H9 (cell line): ENCODE data around the gene CXorf58. TPM values are rescaled to one million over a fixed set of nuclear protein-coding genes. Genes with fewer than 3 reads are reported as not detected.

Experiments used
- DNase-seq: peaks from one replicate; pipeline ENCODE4 v3.0.0-alpha.2; 2017
- H2AFZ ChIP-seq: one replicate; pipeline ENCODE4 v1.6.1; 2013; ENCODE audit warnings: mild to moderate bottlenecking, low read length, control low read depth, moderate library complexity
- H2AK5ac ChIP-seq: 2 replicates; pipeline ENCODE4 v1.6.1; 2013; ENCODE audit warnings: low read length, control low read depth, mixed read lengths; ENCODE audit not compliant: insufficient read length
- H2BK120ac ChIP-seq: one replicate; pipeline ENCODE4 v1.6.1; 2013; ENCODE audit warnings: low read depth, mild to moderate bottlenecking, low read length, control low read depth, inconsistent platforms; ENCODE audit not compliant: poor library complexity, severe bottlenecking
- H2BK12ac ChIP-seq: 2 replicates; pipeline ENCODE4 v1.6.1; 2013; ENCODE audit warnings: low read length, control low read depth, mixed read lengths, low read depth; ENCODE audit not compliant: insufficient read length
- H2BK15ac ChIP-seq: 2 replicates; pipeline ENCODE4 v1.6.1; 2013; ENCODE audit warnings: low read depth, low read length, control low read depth
- H2BK20ac ChIP-seq: one replicate; pipeline ENCODE4 v1.6.1; 2013; ENCODE audit warnings: low read depth, mild to moderate bottlenecking, low read length, control low read depth, inconsistent platforms; ENCODE audit not compliant: poor library complexity, severe bottlenecking
- H2BK5ac ChIP-seq: 2 replicates; pipeline ENCODE4 v1.6.1; 2013; ENCODE audit warnings: low read length, control low read depth, mixed read lengths; ENCODE audit not compliant: insufficient read length
- H3K14ac ChIP-seq: 2 replicates; pipeline ENCODE4 v1.6.1; 2013; ENCODE audit warnings: low read length, control low read depth; ENCODE audit not compliant: insufficient read depth
- H3K18ac ChIP-seq: 2 replicates; pipeline ENCODE4 v1.6.1; 2013; ENCODE audit warnings: low read depth, mild to moderate bottlenecking, mixed read lengths, low read length, control low read depth; ENCODE audit not compliant: insufficient read length
- H3K23ac ChIP-seq: 2 replicates; pipeline ENCODE4 v1.6.1; 2013; ENCODE audit warnings: low read length, control low read depth, mixed read lengths, low read depth; ENCODE audit not compliant: insufficient read length
- H3K23me2 ChIP-seq: 2 replicates; pipeline ENCODE4 v1.6.1; 2013; ENCODE audit warnings: low read depth, mild to moderate bottlenecking, mixed read lengths, low read length, control low read depth; ENCODE audit not compliant: insufficient read length, poor library complexity, severe bottlenecking
- H3K27ac ChIP-seq: 2 replicates; pipeline ENCODE4 v1.5.1; 2013; ENCODE audit warnings: low read length, control low read depth, mixed read lengths, low read depth; ENCODE audit not compliant: insufficient read length
- H3K27me3 ChIP-seq: 2 replicates; pipeline ENCODE4 v1.6.1; 2013; ENCODE audit warnings: low read length, control low read depth, inconsistent platforms; ENCODE audit not compliant: insufficient read depth
- H3K4ac ChIP-seq: 2 replicates; pipeline ENCODE4 v1.6.1; 2013; ENCODE audit warnings: low read depth, mild to moderate bottlenecking, control low read depth, inconsistent platforms, low read length, moderate library complexity
- H3K4me1 ChIP-seq: 2 replicates; pipeline ENCODE4 v1.6.1; 2013; ENCODE audit warnings: low read length, control low read depth, inconsistent platforms; ENCODE audit not compliant: insufficient read depth
- H3K4me2 ChIP-seq: 2 replicates; pipeline ENCODE4 v1.6.1; 2013; ENCODE audit warnings: low read length, control low read depth, mixed read lengths; ENCODE audit not compliant: insufficient read length, insufficient read depth
- H3K56ac ChIP-seq: 2 replicates; pipeline ENCODE4 v1.6.1; 2013; ENCODE audit warnings: low read depth, mild to moderate bottlenecking, mixed read lengths, low read length, control low read depth; ENCODE audit not compliant: insufficient read length
- H3K79me1 ChIP-seq: 2 replicates; pipeline ENCODE4 v1.6.1; 2013; ENCODE audit warnings: low read depth, mild to moderate bottlenecking, moderate library complexity, low read length, control low read depth, inconsistent platforms; ENCODE audit not compliant: insufficient read depth, poor library complexity, severe bottlenecking
- H3K79me2 ChIP-seq: 2 replicates; pipeline ENCODE4 v1.6.1; 2013; ENCODE audit warnings: low read length, control low read depth, inconsistent platforms; ENCODE audit not compliant: insufficient read depth
- H3K9ac ChIP-seq: 2 replicates; pipeline ENCODE4 v1.6.1; 2013; ENCODE audit warnings: low read length, control low read depth, mixed read lengths; ENCODE audit not compliant: insufficient read length; ENCODE audit errors: extremely low read depth
- H3K9me3 ChIP-seq: one replicate; pipeline ENCODE4 v1.6.1; 2013; ENCODE audit warnings: low read depth, low read length, inconsistent platforms; ENCODE audit not compliant: control insufficient read depth
- H3T11ph ChIP-seq: one replicate; pipeline ENCODE4 v1.6.1; 2013; ENCODE audit warnings: mild to moderate bottlenecking, low read length, control low read depth, inconsistent platforms
- H4K20me1 ChIP-seq: one replicate; pipeline ENCODE4 v1.6.1; 2013; ENCODE audit not compliant: control insufficient read depth, insufficient read length, insufficient read depth
- H4K5ac ChIP-seq: 2 replicates; pipeline ENCODE4 v1.6.1; 2013; ENCODE audit warnings: low read depth, mild to moderate bottlenecking, mixed read lengths, low read length, control low read depth; ENCODE audit not compliant: insufficient read length
- H4K8ac ChIP-seq: replicated peaks from 2 replicates; pipeline ENCODE4 v1.6.1; 2013; ENCODE audit warnings: low read length, control low read depth, mixed read lengths, low read depth; ENCODE audit not compliant: insufficient read length
- H4K91ac ChIP-seq: 2 replicates; pipeline ENCODE4 v1.6.1; 2013; ENCODE audit warnings: low read depth, mild to moderate bottlenecking, moderate library complexity, mixed read lengths, low read length, control low read depth; ENCODE audit not compliant: insufficient read length
- H3K27ac Mint-ChIP-seq, 3 experiments: 2 replicates in 2 of 3; 3 replicates in 1 of 3; pipeline ENCODE4 v1.8.0; 2020 to 2021; ENCODE audit warnings: mixed read lengths in 3 of 3, mild to moderate bottlenecking in 1 of 3, moderate library complexity in 1 of 3
- H3K27me3 Mint-ChIP-seq: 2 replicates; pipeline ENCODE4 v1.8.0; 2021; ENCODE audit warnings: low read depth, mild to moderate bottlenecking, moderate library complexity, mixed read lengths
- H3K36me3 Mint-ChIP-seq, 3 experiments: 2 replicates in 2 of 3; 3 replicates in 1 of 3; pipeline ENCODE4 v1.8.0; 2020 to 2021; ENCODE audit warnings: low read depth in 3 of 3, mixed read lengths in 3 of 3; ENCODE audit not compliant: insufficient read depth in 1 of 3
- H3K4me1 Mint-ChIP-seq, 2 experiments: 2 replicates each; pipeline ENCODE4 v1.8.0; 2020; ENCODE audit warnings: mixed read lengths in 2 of 2
- H3K4me3 Mint-ChIP-seq, 2 experiments: 2 replicates in 1 of 2; 3 replicates in 1 of 2; pipeline ENCODE4 v1.8.0; 2020 to 2021; ENCODE audit warnings: mild to moderate bottlenecking in 2 of 2, mixed read lengths in 2 of 2, moderate library complexity in 1 of 2
- H3K9me3 Mint-ChIP-seq, 2 experiments: 2 replicates in 1 of 2; 3 replicates in 1 of 2; pipeline ENCODE4 v1.8.0; 2020; ENCODE audit warnings: mild to moderate bottlenecking in 2 of 2, mixed read lengths in 2 of 2, moderate library complexity in 1 of 2
- CTCF ChIP-seq: fragments of 200-600 bp; sonication (generic); conservative IDR thresholded peaks from 3 replicates; pipeline ENCODE4 v1.8.0; 2021; ENCODE audit warnings: antibody characterized with exemption, mild to moderate bottlenecking
- WGBS: extraction: QIAGEN DNeasy Blood & Tissue Kit; methylation state at CpG from one replicate; pipeline ENCODE4 v1.1.7; 2013; ENCODE audit warnings: missing lambda C conversion rate, low lambda C conversion rate, mixed read lengths; ENCODE audit not compliant: insufficient read length; ENCODE audit errors: extremely low coverage; 5-methylcytosine and 5-hydroxymethylcytosine counted together
- total RNA-seq: library from RNA; stranded (reverse); gene quantifications from 2 replicates; pipeline ENCODE4 v1.2.1, GENCODE V29; 2021

CXorf58 gene
- total RNA-seq, 1 experiment from 2014 or later = not detected

DNA sequence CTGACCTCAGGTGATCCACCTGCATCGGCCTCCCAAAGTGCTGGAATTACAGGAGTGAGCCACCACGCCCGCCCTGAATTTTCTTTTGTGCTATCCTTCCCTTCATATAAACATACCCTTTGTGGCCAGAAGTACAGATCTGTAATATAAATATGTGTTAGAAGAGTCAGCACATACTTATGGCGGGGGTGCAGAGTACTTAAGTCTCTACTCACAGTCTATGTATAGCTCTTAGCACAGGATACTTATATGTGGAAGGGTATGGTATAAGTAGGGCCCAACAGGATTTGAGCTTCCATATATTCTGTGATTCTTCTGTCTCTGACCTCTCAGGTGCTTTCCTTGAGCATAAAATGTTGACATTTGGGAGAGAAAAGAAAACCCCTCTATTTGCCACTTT is 18.2 kb downstream of the CXorf58 start:
- no peaks in the 10 kb centered on the region for H3K4me1 Mint-ChIP-seq
- no peaks in the 10 kb centered on the region for H3K9me3 Mint-ChIP-seq
- no peak overlapping the region for H2BK120ac ChIP-seq
- no peak overlapping the region for H2AFZ ChIP-seq
- H3K79me1 ChIP-seq = no peaks in the 10 kb centered on the region
- no peaks in the 10 kb centered on the region for H3K79me2 ChIP-seq
- no peaks in the 10 kb centered on the region for H3K23me2 ChIP-seq
- H4K8ac ChIP-seq = no peak overlapping the region
- no peak overlapping the region for H2AK5ac ChIP-seq
- H3K27me3 Mint-ChIP-seq = no peaks in the 10 kb centered on the region
- no peak overlapping the region for H4K5ac ChIP-seq
- no peak overlapping the region for H3K14ac ChIP-seq
- no peak overlapping the region for H4K91ac ChIP-seq
- no peak overlapping the region for H2BK5ac ChIP-seq
- no peak overlapping the region for H2BK15ac ChIP-seq
- WGBS = no CpG with 5 or more reads among the region's 4 CpGs
- H3K4ac ChIP-seq = no peak overlapping the region
- H3K56ac ChIP-seq = no peak overlapping the region
- H3K36me3 Mint-ChIP-seq = no peaks in the 10 kb centered on the region
- TF ChIP-seq CTCF = no peak
- H3K18ac ChIP-seq = no peak overlapping the region
- no peaks in the 10 kb centered on the region for H3K4me1 ChIP-seq
- H3K4me2 ChIP-seq = no peak overlapping the region
- no peak overlapping the region for H3T11ph ChIP-seq
- H4K20me1 ChIP-seq = no peaks in the 10 kb centered on the region
- H3K4me3 Mint-ChIP-seq = no peak overlapping the region
- H3K23ac ChIP-seq = no peak overlapping the region
- no peak overlapping the region for H2BK20ac ChIP-seq
- no peak for DNase-seq
- no peak overlapping the region for H2BK12ac ChIP-seq
- H3K27ac Mint-ChIP-seq = no peak overlapping the region
- no peaks in the 10 kb centered on the region for H3K9me3 ChIP-seq
- no peak overlapping the region for H3K27ac ChIP-seq
- no peak overlapping the region for H3K9ac ChIP-seq
- no peaks in the 10 kb centered on the region for H3K27me3 ChIP-seq
